Effector CD8-positive, alpha-beta T cell (primary cell): Measurements from ENCODE around the gene FILIP1L.

Experiments used
- DNase-seq: peaks from one replicate; lab custom pipeline; 2025; lab: John Stamatoyannopoulos, UW

The FILIP1L gene

DNA sequence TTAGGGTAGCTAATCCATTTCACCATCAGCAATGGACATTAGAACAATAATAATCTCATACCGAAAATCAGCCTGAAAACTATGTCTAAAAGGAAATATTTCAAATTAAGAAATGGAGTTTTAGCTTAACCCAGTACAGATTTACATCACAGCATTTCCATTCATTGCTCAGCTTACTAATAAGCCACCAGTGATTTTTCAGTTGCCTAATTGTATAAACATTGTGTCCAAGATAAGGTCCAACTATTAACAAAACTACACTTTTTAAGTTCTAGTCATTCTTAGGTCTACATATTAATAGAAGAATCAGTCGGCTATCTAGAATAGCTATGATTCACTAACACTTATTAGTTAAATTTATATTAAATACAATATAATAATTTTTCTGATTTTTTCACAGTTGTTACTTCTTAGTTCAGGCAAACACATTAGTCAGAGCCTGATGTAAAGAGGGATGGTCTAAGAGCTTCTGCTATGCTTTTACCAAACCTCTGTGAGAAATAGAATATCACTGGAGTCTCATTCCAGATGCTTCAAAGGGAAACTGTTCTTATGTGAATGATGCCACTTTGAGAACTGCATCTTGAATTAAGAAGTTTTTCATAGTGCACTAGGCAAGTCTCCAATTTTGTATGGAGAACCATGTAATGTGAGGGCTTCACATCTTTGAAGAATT, 222.6 kb downstream of the FILIP1L start:
- DNase-seq: no peak

DNA sequence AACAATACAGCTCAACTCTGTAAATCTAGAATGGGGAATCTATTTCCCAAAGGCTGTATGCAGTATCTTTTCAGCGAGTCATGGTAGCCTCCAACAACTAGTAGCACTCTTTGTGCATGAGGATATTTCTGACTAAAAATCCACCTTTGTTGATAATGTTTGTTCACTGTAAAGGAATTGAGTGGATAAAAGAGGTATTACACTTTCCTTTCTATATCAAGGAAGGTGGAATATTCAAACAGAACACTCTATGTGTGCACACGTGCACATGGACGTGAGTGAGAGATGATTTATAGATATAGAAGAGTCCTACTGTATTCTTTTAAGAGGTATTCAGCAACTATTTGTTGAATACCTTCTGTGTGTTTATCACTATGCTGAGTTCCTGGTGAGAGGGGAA, 228.4 kb downstream of the FILIP1L start:
- DNase-seq: no peak

DNA sequence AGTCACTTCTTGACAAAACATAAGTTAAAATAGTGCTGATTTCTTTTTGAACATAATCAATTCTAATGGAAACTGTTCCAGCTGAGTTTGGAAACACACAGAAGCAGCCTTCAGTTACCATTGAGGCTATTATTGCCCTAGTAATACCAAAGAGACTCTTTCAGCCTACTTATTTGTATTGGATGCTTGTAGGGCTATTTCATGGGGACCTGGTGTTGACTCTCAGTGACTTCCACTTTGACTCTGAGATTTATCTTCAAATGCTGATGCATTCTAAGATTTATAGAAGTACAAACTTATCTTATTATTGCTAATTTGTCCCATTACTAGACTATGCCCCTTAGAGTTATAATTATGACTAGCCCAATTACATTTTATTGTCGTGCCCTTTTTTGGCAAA, 229.2 kb downstream of the FILIP1L start:
- DNase-seq: no peak

DNA sequence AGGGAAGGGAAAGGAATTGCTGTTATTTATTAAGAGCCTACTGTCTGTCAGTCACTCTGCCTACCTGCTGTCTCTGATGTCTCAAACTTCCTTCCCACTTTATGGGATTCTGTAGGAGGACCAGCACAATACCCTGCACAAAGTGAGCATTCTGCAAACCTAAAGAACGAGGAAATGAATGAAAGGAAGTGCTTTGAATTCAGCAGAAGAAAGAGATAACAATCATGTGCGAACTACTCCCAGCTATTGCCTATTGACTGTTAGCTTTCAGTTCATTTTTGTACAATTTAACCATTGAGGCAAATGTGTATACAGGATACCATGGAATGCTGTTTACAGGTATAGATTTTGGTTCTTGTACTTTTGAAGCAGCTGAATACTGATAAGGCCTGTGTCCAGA, 229.8 kb downstream of the FILIP1L start:
- no peak for DNase-seq

DNA sequence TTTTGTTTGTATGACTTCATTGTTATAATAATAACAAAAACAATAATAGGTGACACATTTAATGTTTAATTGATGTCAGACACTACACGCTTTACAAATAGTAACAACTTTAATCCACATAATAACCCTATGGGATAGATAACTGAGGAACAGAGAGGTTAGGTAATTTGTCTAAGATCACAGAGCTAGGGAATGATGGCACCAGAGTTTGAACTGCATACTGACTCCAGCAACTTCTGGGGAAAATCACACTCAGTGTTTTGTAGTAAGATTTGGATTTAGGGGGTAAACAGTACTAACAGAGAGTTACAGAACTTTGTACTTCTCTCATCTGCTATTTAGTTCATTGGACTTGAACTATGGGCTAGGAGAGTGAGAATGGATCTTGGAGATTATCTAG, 230.6 kb downstream of the FILIP1L start:
- no peak for DNase-seq

DNA sequence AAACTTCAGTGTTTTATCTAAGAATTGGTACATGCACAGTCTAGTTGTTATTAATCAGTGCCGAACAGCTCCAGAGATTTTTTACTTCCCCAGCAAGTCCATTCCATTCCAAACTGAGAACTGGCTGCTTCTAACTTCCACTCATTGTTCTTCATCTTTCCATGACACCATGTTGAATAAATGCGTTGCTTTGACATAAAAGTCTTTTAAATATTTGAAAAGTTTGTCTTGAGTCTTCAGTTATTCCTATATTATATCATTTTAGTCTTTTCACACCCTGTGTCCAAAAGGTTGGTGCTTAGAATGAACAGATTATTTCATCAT, 231.2 kb downstream of the FILIP1L start:
- DNase-seq: no peak

DNA sequence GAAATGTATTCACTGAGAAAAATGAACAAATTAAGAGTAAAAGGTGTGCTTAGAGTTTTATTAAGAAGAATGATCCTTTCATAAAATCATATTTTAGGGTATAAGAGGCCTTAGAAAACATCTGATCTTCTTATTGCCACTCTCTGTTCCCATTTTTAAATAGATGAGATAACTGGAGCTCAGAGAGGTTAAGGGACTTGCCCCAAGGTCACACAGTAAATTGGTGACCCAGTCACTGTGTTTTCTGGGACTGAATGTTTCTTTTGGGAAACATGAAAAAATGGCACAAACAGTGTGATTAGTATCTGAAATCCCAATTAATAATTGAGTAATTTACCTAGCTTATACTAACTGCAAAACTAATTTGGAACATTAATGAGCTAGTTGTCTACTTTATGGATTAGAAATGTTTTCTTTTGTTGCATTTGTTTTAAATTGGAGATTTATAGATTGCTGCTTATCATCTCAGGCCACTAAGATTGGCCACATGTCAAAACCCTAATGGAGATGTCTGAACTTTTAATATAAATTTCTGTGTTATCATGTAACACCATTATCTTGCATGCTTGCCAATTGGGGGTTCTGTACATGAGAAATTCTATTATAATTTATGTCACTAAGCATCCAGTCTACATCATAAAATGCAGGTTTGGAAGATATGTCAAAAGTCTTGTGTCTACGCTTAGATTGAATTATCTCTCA, 231.7 kb downstream of the FILIP1L start:
- no peak for DNase-seq

DNA sequence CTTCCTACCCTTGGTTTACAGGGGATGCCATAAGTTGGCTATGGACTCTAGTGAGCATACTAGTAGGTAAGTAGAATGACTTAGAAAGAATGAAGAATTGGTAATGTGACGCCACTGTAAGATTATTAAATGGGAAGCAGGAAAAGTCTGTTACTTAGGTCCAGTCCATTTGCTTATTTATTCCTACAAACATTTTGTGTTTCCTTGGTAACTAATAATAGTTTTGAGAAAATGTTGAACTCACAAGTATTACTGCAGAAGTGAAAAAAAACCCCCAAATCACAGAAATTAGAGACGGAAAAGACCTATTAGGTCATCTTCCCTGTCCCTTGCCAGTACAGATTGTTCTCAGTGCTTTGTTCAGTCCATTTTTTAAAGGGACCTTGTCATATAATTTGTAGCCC, 233.2 kb downstream of the FILIP1L start:
- no peak for DNase-seq

DNA sequence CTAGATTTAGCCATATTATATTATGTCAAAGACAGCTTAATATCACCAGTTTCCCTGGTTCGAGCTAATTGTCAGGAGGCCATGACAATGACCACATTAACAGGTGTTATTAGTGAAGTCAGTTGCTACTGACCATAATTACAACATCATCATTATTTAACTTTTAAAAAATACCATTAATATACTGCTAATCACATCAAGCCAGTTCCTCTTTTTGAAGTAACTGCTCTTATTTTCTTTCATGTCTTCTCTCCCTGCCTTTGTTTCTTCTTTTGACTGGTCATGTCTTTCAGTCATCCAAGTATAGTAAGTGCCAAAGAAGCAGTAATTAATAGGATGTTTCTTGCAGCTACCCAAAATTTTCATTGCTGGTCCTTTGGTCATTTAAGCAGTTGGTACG, 235.0 kb downstream of the FILIP1L start:
- DNase-seq: no peak

DNA sequence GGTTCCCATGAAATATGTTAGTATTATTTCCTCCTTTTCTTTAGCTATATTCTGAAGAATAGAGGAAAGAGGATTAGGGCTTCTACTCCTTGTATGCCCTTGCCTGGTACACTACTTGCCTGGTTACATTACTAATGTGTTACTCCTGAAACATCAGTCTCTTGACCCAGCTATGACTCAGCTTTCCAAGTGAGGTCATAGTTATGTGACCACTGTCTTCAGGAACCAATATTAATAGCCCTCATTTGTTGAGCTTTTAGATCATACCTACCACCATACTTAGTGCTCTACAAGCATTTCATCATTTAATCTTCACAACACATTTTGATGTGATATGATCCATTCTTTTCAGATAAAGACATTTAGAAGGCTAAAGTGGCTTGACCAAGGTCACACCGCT, 236.3 kb downstream of the FILIP1L start:
- DNase-seq: no peak

DNA sequence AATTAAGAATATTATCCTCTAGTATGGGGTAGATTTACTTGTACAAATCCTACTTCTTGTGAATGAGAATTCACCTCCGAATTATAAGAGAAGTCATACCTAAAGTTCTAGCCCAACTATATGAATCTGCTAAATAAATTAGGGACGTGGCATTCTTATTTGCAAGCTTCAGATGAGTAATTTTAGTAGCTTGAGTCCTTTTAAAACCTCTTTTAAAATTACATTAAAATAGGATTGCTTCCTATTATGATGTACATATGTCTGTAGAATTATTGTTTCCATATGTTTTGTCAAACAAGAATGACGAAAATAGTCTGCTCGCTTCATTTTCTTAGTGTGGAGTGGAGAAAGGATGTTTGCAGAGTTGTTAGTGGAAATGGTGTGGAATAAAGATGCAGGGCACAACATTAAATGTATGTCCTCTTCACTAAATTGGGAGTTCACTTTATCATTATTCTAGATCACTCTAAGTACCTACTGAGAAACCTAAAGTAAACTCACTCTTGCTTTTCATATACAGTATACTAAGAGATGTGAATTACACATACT, 237.2 kb downstream of the FILIP1L start:
- DNase-seq: no peak

DNA sequence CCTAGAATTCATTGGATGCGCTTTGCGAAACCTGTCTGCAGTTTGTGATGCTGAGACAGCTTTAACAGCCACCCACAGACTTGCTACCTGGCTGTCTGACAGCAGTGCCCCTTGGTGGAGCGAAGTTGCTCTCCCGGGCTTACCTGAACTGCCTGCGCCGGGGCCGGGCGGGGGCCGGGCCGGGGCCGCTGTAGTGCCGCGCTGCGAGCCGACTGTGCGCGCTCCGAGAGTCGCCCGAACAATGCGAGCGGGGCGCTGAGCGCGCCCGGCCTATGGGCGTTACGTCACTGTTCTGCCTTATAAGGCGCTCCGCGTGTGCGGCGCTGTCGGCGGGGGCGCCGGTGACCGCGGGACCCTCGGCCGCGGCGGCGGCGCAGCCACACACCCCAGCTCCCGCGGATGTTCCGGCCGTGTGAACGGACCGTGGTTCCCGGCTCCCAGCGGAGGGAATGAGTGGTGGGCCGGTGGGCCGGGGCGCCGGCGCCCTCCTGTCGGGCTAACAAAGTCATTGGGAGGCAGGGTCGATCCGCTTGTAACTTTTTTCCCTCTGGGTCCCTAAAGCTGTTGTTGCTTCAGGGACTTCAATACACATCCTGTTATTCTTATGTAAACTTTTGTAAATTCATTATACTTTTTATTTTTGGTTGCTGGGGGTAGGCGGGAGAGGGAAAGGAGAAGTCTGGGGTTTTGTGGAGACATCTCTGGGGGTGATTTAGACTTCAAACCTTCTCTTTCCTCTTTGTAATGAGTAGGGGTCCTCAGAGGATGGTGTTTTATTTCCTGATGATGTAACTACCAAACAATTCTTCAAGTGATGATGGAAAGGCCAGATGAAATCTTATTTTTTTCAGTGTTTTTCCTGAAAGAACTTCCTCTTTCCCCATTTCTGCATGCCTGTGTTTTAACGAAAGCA, 238.1 kb downstream of the FILIP1L start:
- peak; percentile 51 for DNase-seq

DNA sequence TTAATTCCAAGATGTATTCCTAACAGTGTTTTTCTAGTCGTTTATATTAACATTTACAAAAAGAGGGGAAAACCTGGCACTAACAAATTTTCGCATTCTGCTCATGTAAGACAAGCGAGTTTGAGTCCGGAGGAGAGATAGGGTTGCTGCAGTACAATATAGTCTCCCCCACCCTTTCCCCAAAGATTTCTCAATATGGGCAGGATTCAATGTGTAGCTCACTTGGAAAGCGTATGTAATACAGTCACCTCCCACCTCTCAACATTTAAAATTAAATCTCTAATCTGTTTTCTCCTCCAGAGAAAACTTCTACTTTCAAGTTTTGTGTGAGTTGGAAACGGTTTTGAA, 238.7 kb downstream of the FILIP1L start:
- no peak for DNase-seq

DNA sequence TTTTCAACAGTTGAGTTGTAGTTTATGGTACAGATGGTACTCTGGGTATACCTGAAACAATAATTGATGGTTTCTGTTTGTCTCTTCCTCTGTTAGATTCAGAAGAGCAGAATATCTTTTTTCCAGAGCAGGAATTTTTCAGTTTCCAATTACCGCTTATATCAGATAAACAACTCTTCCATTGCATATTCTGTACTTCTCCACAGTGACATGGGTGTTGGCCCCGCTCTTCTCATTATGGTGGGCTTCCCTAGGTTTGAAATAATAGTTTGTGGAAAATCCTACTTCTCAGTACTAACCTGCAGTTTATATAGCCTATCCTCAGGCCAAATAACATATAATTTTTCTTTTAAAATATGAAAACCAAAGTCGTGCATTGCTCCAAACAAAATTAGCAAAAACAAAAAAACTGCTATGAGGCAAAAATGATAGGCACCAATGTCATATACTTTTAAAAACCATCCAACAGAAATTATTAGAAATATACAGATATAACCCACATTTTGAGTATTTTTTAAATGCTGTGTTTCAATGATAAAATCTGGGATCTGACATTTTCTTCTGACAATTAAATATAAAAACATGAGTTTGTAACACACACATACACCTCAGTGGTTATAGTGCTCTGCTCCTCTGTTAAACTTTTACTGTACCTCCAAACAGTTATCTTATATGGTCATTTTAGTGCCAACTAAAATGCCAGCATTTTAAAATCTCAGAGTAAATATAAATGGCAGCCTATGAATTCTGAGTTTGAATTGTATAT, 239.9 kb downstream of the FILIP1L start:
- no peak for DNase-seq

DNA sequence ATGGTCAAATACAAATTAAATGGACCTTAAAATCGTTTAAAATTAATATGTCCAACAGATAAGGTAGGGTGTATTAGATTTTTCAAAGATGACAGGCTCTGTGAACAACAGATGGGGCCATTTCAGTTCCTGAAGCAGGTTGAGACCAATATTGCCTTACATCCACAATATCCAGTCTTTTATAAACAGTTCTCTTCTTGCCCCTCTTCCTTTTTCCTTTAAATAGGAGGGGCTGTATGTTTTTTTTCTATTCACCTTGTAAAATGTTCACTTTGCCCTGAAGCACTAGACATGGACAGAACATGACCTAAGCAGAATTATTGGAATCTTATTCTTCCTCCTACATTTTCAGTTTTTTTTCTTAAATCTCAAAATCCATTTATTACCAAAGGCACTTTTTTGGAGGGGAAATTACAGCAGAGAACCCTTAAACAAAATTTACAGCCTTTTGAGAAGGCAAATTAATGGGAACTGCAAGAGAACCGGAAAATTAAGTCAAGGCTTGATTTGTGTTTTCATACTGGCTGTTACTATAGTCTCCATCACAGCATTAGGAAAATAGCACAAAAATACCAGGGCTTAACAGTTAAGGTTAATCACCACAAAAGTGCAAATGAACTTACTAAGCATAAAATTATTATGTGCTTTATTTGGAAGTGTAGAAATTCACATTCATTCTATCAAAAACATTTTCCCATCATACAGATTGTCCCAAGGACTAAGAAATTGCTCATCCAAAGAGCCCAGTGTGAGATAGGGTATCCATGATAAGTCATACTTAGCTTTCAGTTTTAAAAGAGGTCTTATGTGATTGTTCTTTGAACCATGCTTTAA, 240.8 kb downstream of the FILIP1L start:
- no peak for DNase-seq

DNA sequence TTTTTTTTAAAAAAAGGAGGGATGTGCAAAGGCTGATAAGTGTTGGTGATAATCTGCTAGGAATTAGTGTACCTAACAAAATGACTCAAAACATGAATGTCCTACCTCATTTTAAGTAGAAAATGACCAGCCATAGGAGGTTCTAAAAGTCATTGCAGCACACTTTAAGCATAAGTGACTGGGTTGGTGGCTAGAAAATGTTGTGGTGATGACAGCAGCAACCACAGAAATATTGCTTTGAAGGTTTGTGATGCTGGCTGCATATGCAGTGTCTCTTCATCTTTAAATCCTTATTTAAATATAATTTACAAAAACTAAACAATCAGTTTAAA, 241.4 kb downstream of the FILIP1L start:
- DNase-seq: no peak

DNA sequence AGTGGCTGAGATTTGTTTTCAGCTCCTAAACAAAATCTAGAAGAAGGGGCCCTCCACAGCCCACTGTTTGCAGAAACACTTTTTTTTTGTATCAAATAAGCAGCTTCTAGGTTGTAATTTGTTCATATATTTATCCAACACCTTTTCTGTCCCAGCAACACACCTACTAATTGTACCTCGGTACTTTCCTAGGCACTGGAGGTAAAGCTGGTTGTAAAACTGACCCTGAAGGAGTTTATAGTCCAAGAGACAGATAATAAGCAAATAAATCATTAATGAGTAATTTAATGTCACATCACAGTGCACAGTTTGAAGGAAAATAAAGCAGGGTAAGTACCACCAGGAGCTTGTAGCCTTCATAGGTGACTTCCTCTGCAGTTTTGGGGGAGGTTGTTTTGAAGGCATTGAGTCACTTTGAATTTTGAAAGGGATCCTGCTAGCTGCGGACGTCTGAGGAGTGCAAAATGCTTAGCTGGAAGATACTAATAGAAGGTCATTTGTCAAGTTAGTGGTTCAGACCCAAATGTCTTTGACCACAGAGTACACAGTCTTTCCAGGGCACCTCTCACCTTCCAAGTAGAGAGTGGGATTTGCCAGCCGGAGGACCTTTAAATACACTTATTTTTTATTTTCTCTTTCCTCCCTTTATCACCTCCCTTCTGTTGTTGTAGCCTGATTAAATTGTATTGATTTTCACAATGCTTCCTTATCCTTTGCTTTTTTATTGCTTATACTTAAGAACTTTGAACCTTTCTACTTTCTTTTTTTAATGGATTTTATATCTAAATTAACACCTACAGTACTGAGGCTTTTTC, 242.9 kb downstream of the FILIP1L start:
- DNase-seq: no peak

DNA sequence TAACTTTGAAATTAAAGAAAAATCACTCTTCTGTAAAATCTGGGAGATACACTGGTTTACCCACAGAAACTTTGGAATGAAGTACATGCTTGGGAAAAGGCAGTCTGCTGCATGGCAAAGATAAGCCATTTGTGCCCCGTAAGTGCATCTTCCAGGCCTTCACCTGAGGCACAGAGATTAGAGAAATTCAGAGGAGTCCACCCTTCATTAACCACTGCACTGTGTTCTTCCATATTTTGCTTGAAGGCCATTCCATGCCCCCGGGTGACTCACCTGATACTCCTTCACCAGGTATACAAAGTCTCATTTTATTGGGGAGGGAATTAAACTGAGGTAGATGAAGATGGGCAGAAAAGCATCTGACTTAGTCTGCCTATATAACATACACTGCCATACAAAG, 243.6 kb downstream of the FILIP1L start:
- DNase-seq: no peak

DNA sequence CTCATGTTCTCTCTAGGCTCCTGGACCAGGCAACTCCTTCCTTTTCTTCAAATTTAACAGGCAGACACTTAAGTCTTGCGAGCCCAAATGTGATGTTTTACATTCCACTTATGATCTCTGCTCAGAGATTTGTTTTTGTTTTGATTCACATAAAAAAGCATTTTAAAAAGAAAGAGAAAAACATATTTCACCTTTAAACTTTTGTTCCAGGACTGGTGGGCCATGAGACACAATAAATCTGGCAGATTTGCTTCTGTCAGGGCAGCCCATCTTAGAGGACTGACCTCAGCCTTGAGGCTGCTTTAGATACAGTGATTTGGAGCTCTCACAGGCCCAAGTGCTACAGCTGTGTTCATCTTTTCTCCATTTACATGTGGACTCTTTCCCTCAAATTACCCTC, 244.7 kb downstream of the FILIP1L start:
- DNase-seq: no peak

DNA sequence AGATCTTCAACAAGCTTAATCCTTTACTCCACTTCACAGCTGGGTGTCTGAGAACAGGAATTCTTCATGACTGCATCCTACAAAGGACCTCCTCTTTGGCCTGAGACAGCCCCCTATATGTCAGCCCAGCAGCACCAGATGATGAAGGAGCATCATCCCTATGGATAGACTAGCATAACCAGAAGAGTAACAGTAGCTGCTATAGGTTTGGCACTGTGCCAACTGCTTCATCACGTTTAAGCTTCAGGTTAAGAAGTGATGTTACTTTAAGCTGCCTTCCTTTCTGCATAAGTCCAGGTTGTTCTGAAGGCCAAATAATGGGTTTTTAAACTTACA, 246.0 kb downstream of the FILIP1L start:
- no peak for DNase-seq
